HS-5 (cell line): ENCODE results near the gene EIF2B2.
A peak's percentile ranks its signal among the peaks of the same experiment; 100 is the strongest.

ENCODE experiments used
- DNase-seq: peaks from one replicate; pipeline ENCODE4 v3.0.0-alpha.2; 2012; ENCODE audit warnings: low read depth

Gene EIF2B2

GRCh38 chr14:75002392-75003249 is at the start of gene EIF2B2:
Gene EIF2B2, plus strand, starts transcription at chr14:75002921. Its CDS starts 70 bp downstream, at chr14:75002991.
- peak; percentile 79 for DNase-seq

GRCh38 chr14:74953686-74954085 is 49.0 kb upstream of the EIF2B2 start:
- DNase-seq = no peak

GRCh38 chr14:74954232-74954946 is 48.3 kb upstream of the EIF2B2 start:
- DNase-seq = no peak

GRCh38 chr14:74954947-74955228 is 47.8 kb upstream of the EIF2B2 start:
- no peak for DNase-seq

- no peak for DNase-seq
These were observed 47.3 kb upstream of the EIF2B2 start, which contains the start of gene PGF for GRCh38 chr14:74955229-74956026. Gene PGF, minus strand, starts transcription at chr14:74955597. Its CDS starts 355 bp downstream, at chr14:74955242.

- no peak for DNase-seq
These were observed 46.8 kb upstream of the EIF2B2 start for GRCh38 chr14:74956027-74956279.

- no peak for DNase-seq
These were observed 46.2 kb upstream of the EIF2B2 start for GRCh38 chr14:74956280-74957072.

- DNase-seq = no peak
These were observed 43.0 kb upstream of the EIF2B2 start for GRCh38 chr14:74959596-74960180.

GRCh38 chr14:74960736-74961135 is 42.0 kb upstream of the EIF2B2 start:
- no peak for DNase-seq

GRCh38 chr14:74961238-74961911 is 41.3 kb upstream of the EIF2B2 start:
- DNase-seq = no peak

GRCh38 chr14:74962046-74962445 is 40.7 kb upstream of the EIF2B2 start:
- no peak for DNase-seq

- DNase-seq = no peak
These were observed 40.2 kb upstream of the EIF2B2 start for GRCh38 chr14:74962493-74962892.

- no peak for DNase-seq
These were observed 39.5 kb upstream of the EIF2B2 start for GRCh38 chr14:74963178-74963704.

- no peak for DNase-seq
These were observed 38.9 kb upstream of the EIF2B2 start for GRCh38 chr14:74963705-74964271.

GRCh38 chr14:74964787-74965485 is 37.8 kb upstream of the EIF2B2 start:
- DNase-seq = peak; percentile 50

GRCh38 chr14:74965486-74966153 is 37.1 kb upstream of the EIF2B2 start:
- DNase-seq = peak; percentile 61

- DNase-seq = no peak
These were observed 33.9 kb upstream of the EIF2B2 start for GRCh38 chr14:74968811-74969210.

GRCh38 chr14:74973003-74973653 is 29.6 kb upstream of the EIF2B2 start:
- DNase-seq = no peak

GRCh38 chr14:74973905-74974363 is 28.8 kb upstream of the EIF2B2 start:
- no peak for DNase-seq
